ENCODE results near the gene ALDH8A1. TPM values are rescaled to one million over a fixed set of nuclear protein-coding genes. Genes with fewer than 3 reads are reported as not detected.

ALDH8A1 gene
- polyA plus RNA-seq, 1 of the 3 experiments (the other 2 are of a cell fraction): 0.25 TPM

GRCh38 chr6:134937426-134937825 lies 12.5 kb downstream of the ALDH8A1 start:
- 68% methylated on average over 5 of the region's 5 CpGs for WGBS (ENCODE audit: low lambda C conversion rate)
- Histone ChIP-seq H3F3A (replicated peaks; ENCODE audit: insufficient read depth) (no peaks in the 10 kb centered on the region), H3K79me2 (ENCODE audit: insufficient read depth) (no peaks in the 10 kb centered on the region), H3K9me2 (no peaks in the 10 kb centered on the region), H3K9me3 (no peaks in the 10 kb centered on the region), H3K27ac (ENCODE audit: low read depth in 2 of 2, low read length in 1 of 2) (peak overlapping the region; percentile 54 to 56), H3K9ac (peak overlapping the region; percentile 31; the same call in 1 of the 2 replicates), H3K36me3 (replicated peaks in 1 of 2; ENCODE audit: control insufficient read depth in 1 of 2, insufficient read depth in 2 of 2, low read length in 1 of 2) (no peaks in the 10 kb centered on the region), H3K4me2 (peak overlapping the region; percentile 59), H4K20me1 (ENCODE audit: insufficient read depth) (no peaks in the 10 kb centered on the region), H3K4me1 (ENCODE audit: control insufficient read depth in 1 of 2, insufficient read depth in 2 of 2, low read depth in 1 of 2, low read length in 1 of 2) (peaks cover 3 to 4% of the 10 kb centered on the region in 2 experiments; a peak in 2 of 4 replicates), H3K4me3 (ENCODE audit: low read depth in 2 of 2, low read length in 1 of 2) (no peak overlapping the region), H3K27me3 (ENCODE audit: insufficient read depth) (no peaks in the 10 kb centered on the region), H2AFZ (ENCODE audit: low read depth) (peak overlapping the region; percentile 59; the same call in 1 of the 2 replicates)
- ChIA-PET CTCF (no interaction called here), POLR2A (no interaction called here)
- no peak for DNase-seq
- TF ChIP-seq POLR2AphosphoS5 (IDR thresholded peaks at IDR 0.05; ENCODE audit: low read depth, low read length): no peak

GRCh38 chr6:134936931-134937330 lies 13.0 kb downstream of the ALDH8A1 start:
- Histone ChIP-seq H4K20me1 (ENCODE audit: insufficient read depth) (no peaks in the 10 kb centered on the region), H2AFZ (ENCODE audit: low read depth) (peak overlapping the region; percentile 59; the same call in 1 of the 2 replicates), H3K4me1 (ENCODE audit: control insufficient read depth in 1 of 2, insufficient read depth in 2 of 2, low read depth in 1 of 2, low read length in 1 of 2) (peaks cover 3 to 4% of the 10 kb centered on the region in 2 experiments; a peak in 2 of 4 replicates), H3K79me2 (ENCODE audit: insufficient read depth) (no peaks in the 10 kb centered on the region), H3K4me3 (ENCODE audit: low read depth in 2 of 2, low read length in 1 of 2) (no peak overlapping the region), H3K36me3 (replicated peaks in 1 of 2; ENCODE audit: control insufficient read depth in 1 of 2, insufficient read depth in 2 of 2, low read length in 1 of 2) (no peaks in the 10 kb centered on the region), H3K27me3 (ENCODE audit: insufficient read depth) (no peaks in the 10 kb centered on the region), H3K9ac (peak overlapping the region; percentile 31; the same call in 1 of the 2 replicates), H3K9me3 (no peaks in the 10 kb centered on the region), H3K9me2 (no peaks in the 10 kb centered on the region), H3F3A (replicated peaks; ENCODE audit: insufficient read depth) (no peaks in the 10 kb centered on the region), H3K4me2 (peak overlapping the region; percentile 59), H3K27ac (ENCODE audit: low read depth in 2 of 2, low read length in 1 of 2) (peak overlapping the region in 1 of 2 experiments; percentile 54)
- 15% methylated on average over 5 of the region's 5 CpGs for WGBS (ENCODE audit: low lambda C conversion rate)
- POLR2A ChIA-PET: no interaction called here
- no peak for DNase-seq
- CTCF ChIA-PET: no interaction called here
- TF ChIP-seq YY1 (IDR thresholded peaks at IDR 0.05; ENCODE audit: low read depth) (no peak), GABPA (IDR thresholded peaks at IDR 0.05; ENCODE audit: low read depth) (no peak), TCF12 (IDR thresholded peaks at IDR 0.05) (peak; percentile 71), JUND (IDR thresholded peaks at IDR 0.05) (peak; percentile 49), PBX3 (IDR thresholded peaks at IDR 0.05) (peak; percentile 67), EP300 (IDR thresholded peaks at IDR 0.05; ENCODE audit: borderline replicate concordance in 1 of 2, low read depth in 1 of 2, low read length in 1 of 2) (peak in 1 of 2 experiments; percentile 73; a peak in 1 of 4 replicates), MAX (IDR thresholded peaks at IDR 0.05; ENCODE audit: low read depth) (no peak), POLR2AphosphoS5 (IDR thresholded peaks at IDR 0.05; ENCODE audit: low read depth, low read length) (peak; percentile 23; the same call in 1 of the 2 replicates), FOSL2 (IDR thresholded peaks at IDR 0.05; ENCODE audit: borderline replicate concordance, low read depth) (peak; percentile 26), REST (IDR thresholded peaks at IDR 0.05; ENCODE audit: low read depth, low read length) (0 out of 2 replicates have a peak, but pooled peaks have one; percentile 30), NFIC (IDR thresholded peaks at IDR 0.05; ENCODE audit: borderline replicate concordance) (peak; percentile 69; the same call in 1 of the 2 replicates), TEAD4 (IDR thresholded peaks at IDR 0.05; ENCODE audit: borderline replicate concordance, insufficient read depth) (peak; percentile 87), FOXM1 (IDR thresholded peaks at IDR 0.05; ENCODE audit: low read depth) (no peak)
